IPS-18a (cell line): ENCODE data around the gene GRWD1.

Experiments used
- H3K27ac ChIP-seq: one replicate; pipeline ENCODE4 v1.5.1; 2013; ENCODE audit warnings: low read length
- H3K27me3 ChIP-seq: one replicate; pipeline ENCODE4 v1.6.1; 2013; ENCODE audit warnings: mild to moderate bottlenecking, low read length; ENCODE audit not compliant: control insufficient read depth, insufficient read depth
- H3K36me3 ChIP-seq: one replicate; pipeline ENCODE4 v1.6.1; 2013; ENCODE audit warnings: low read depth, low read length; ENCODE audit not compliant: control insufficient read depth
- H3K4me1 ChIP-seq: one replicate; pipeline ENCODE4 v1.6.1; 2013; ENCODE audit warnings: low read depth, low read length; ENCODE audit not compliant: control insufficient read depth
- H3K4me3 ChIP-seq: one replicate; pipeline ENCODE4 v1.5.1; 2013; ENCODE audit warnings: low read length
- H3K9ac ChIP-seq: one replicate; pipeline ENCODE4 v1.6.1; 2013; ENCODE audit warnings: mild to moderate bottlenecking, low read length, moderate library complexity
- H3K9me3 ChIP-seq: one replicate; pipeline ENCODE4 v1.6.1; 2013; ENCODE audit warnings: low read depth, low read length; ENCODE audit not compliant: control insufficient read depth

The GRWD1 gene

DNA sequence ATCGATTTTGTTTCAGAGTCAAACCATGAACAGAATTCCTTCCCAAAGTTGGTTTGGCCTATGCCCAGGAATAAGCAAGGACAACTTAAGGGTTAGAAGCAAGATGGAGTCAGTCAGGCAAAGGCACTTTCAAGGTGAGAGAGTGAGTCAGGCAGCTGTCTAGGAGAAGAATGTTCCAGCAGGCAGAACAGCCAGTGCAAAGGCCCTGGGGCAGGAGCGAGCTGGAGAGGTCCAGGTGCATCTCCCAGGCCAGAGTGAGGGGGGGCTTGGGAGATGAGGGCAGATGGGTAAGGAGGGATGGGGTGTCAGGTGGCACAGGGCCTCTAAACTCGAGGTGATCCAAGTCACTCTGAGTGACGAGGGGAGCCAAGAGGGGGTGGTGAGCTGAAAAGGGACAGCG is 9.2 kb upstream of the GRWD1 start:
- Histone ChIP-seq H3K4me3 (no peak overlapping the region), H3K27ac (no peak overlapping the region), H3K4me1 (no peaks in the 10 kb centered on the region), H3K36me3 (no peaks in the 10 kb centered on the region), H3K27me3 (no peaks in the 10 kb centered on the region), H3K9me3 (no peaks in the 10 kb centered on the region), H3K9ac (no peak overlapping the region)

GRCh38 chr19:48441360-48442050 is 4.3 kb upstream of the GRWD1 start:
- no peak overlapping the region for H3K4me3 ChIP-seq
- no peak overlapping the region for H3K27ac ChIP-seq
- no peak overlapping the region for H3K9ac ChIP-seq
- H3K9me3 ChIP-seq: no peaks in the 10 kb centered on the region
- peaks cover 5% of the 10 kb centered on the region for H3K4me1 ChIP-seq
- no peaks in the 10 kb centered on the region for H3K27me3 ChIP-seq
- H3K36me3 ChIP-seq: no peaks in the 10 kb centered on the region

- Histone ChIP-seq H3K27ac (no peak overlapping the region), H3K9ac (no peak overlapping the region), H3K9me3 (no peaks in the 10 kb centered on the region), H3K27me3 (no peaks in the 10 kb centered on the region), H3K36me3 (peaks cover 1% of the 10 kb centered on the region), H3K4me1 (peaks cover 5% of the 10 kb centered on the region), H3K4me3 (no peak overlapping the region)
Measured at GRCh38 chr19:48442116-48443035, 3.4 kb upstream of the GRWD1 start.

- H3K9me3 ChIP-seq: no peaks in the 10 kb centered on the region
- peaks cover 10% of the 10 kb centered on the region for H3K36me3 ChIP-seq
- H3K27me3 ChIP-seq: no peaks in the 10 kb centered on the region
- no peak overlapping the region for H3K27ac ChIP-seq
- peaks cover 5% of the 10 kb centered on the region for H3K4me1 ChIP-seq
- no peak overlapping the region for H3K4me3 ChIP-seq
- H3K9ac ChIP-seq: no peak overlapping the region
Measured at GRCh38 chr19:48443256-48443655, 2.5 kb upstream of the GRWD1 start.

- Histone ChIP-seq H3K27ac (no peak overlapping the region), H3K9ac (no peak overlapping the region), H3K4me3 (no peak overlapping the region), H3K27me3 (no peaks in the 10 kb centered on the region), H3K9me3 (no peaks in the 10 kb centered on the region), H3K4me1 (peaks cover 5% of the 10 kb centered on the region), H3K36me3 (peaks cover 15% of the 10 kb centered on the region)
Measured at GRCh38 chr19:48443731-48444128, 2.1 kb upstream of the GRWD1 start.

GRCh38 chr19:48444129-48444935 is 1.5 kb upstream of the GRWD1 start:
- H3K9me3 ChIP-seq: no peaks in the 10 kb centered on the region

GRCh38 chr19:48444936-48445200 is 915 bp upstream of the GRWD1 start:
- no peaks in the 10 kb centered on the region for H3K9me3 ChIP-seq
- peaks cover 24% of the 10 kb centered on the region for H3K36me3 ChIP-seq
- no peak overlapping the region for H3K9ac ChIP-seq
- no peak overlapping the region for H3K27ac ChIP-seq
- peak overlapping the region; percentile 91 for H3K4me3 ChIP-seq
- no peaks in the 10 kb centered on the region for H3K27me3 ChIP-seq
- H3K4me1 ChIP-seq: peaks cover 5% of the 10 kb centered on the region

More at GRCh38 chr19:48444129-48444935, 1.5 kb upstream of the GRWD1 start:
- peaks cover 5% of the 10 kb centered on the region for H3K4me1 ChIP-seq
- H3K9ac ChIP-seq: no peak overlapping the region
- peaks cover 18% of the 10 kb centered on the region for H3K36me3 ChIP-seq
- peak overlapping the region; percentile 91 for H3K4me3 ChIP-seq
- no peaks in the 10 kb centered on the region for H3K27me3 ChIP-seq
- H3K27ac ChIP-seq: no peak overlapping the region

DNA sequence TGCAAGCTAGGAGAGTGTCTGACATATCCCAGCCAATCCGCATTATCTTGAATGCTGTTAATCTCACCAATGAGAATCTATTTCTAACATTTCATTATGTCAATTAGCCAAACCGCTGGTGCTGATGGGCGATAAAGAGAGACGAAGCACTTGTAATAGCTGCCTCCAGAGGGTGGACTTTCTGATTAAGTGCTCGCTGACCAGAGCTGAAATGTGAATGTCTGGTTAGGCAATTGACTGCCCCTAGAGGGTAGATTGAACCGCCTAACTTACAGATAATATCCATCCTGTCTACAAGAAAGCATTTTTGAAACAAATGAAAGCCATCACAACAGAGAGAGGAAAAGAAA is 552 bp upstream of the GRWD1 start:
- Histone ChIP-seq H3K9me3 (no peaks in the 10 kb centered on the region), H3K27ac (peak overlapping the region; percentile 3), H3K4me1 (peaks cover 5% of the 10 kb centered on the region), H3K36me3 (peaks cover 27% of the 10 kb centered on the region), H3K9ac (peak overlapping the region; percentile 94), H3K27me3 (no peaks in the 10 kb centered on the region), H3K4me3 (peak overlapping the region; percentile 91)

DNA sequence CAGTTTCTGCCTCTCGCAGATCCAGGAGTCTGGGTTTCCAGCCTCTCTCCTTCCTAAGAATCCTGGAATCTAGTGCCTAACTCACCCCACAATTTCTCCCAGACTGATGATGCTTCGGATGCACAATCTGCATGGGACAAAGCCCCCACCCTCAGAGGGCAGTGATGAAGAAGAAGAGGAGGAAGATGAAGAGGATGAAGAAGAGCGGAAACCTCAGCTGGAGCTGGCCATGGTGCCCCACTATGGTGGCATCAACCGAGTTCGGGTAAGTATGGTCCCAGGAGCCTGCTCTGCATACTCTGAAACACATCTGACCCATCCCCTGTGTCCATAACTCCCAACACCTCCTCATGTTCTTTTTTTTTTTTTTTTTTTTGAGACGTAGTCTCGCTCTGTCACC is 796 bp downstream of the GRWD1 start:
- peak overlapping the region; percentile 94 for H3K9ac ChIP-seq
- H3K9me3 ChIP-seq: no peaks in the 10 kb centered on the region
- peaks cover 41% of the 10 kb centered on the region for H3K36me3 ChIP-seq
- no peak overlapping the region for H3K27ac ChIP-seq
- H3K27me3 ChIP-seq: no peaks in the 10 kb centered on the region
- peaks cover 5% of the 10 kb centered on the region for H3K4me1 ChIP-seq
- H3K4me3 ChIP-seq: peak overlapping the region; percentile 91

DNA sequence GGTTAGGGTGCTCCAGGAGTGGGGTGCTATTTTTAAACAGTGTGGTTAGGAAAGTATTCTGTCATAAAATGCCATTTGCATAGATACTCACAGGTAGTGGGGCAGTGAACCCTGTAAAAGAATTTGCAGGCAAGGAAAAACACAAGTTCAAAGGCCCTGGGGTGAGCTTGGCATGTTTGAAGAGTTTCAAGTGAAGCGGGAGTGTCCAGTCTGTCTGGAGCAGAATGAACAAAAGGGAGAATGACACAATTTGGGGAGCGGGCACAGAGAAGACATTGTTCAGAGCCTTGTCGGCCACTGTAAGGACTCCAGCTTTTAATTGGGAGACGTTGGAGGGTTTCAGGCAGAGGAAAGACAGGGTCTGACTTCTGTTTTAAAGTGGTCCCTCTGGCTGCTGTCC is 2.8 kb downstream of the GRWD1 start:
- H3K36me3 ChIP-seq: peaks cover 57% of the 10 kb centered on the region

GRCh38 chr19:48450441-48450840 is 4.7 kb downstream of the GRWD1 start:
- no peaks in the 10 kb centered on the region for H3K27me3 ChIP-seq
- no peaks in the 10 kb centered on the region for H3K9me3 ChIP-seq
- peaks cover 67% of the 10 kb centered on the region for H3K36me3 ChIP-seq
- no peak overlapping the region for H3K9ac ChIP-seq
- no peak overlapping the region for H3K4me3 ChIP-seq
- H3K27ac ChIP-seq: no peak overlapping the region
- H3K4me1 ChIP-seq: no peaks in the 10 kb centered on the region

More for the DNA sequence above, 2.8 kb downstream of the GRWD1 start:
- no peaks in the 10 kb centered on the region for H3K9me3 ChIP-seq
- peaks cover 5% of the 10 kb centered on the region for H3K4me1 ChIP-seq
- no peak overlapping the region for H3K9ac ChIP-seq
- H3K27ac ChIP-seq: no peak overlapping the region
- H3K4me3 ChIP-seq: no peak overlapping the region
- no peaks in the 10 kb centered on the region for H3K27me3 ChIP-seq
